ENCODE data around the gene CCDC92.

The CCDC92 gene

DNA sequence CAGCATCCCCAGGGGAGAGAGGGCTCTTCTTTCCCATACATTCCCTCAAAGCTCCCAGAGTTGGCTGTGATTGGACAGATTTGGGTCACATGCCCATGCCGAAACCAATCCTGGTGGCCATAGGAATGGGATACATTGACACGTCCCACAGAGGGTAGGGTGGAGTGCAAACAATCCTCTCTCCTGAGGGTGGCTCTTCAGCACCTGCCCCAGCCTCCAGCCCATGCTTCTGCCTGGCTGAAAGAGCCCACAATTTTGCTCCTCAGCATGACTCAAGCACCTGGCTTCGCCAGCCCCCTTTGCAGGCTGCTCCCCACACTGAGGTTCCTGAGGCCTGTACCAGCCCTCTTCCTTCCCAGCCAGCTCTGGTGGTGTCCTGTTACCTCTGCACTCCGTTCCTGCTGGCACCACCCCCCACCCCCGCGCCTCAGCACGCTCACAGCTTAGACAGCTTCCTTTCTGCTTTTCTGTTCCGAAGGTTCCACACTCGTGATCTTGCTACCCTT, 71.7 kb downstream of the CCDC92 start:
- no peak overlapping the region for H3K27ac ChIP-seq (ENCODE audit: low read depth in 2 of 2, low read length in 2 of 2)
- no peak overlapping the region for H3K4me3 ChIP-seq (ENCODE audit: low read length in 2 of 2)
- H3K4me1 ChIP-seq (ENCODE audit: control insufficient read depth in 2 of 2, insufficient read depth in 2 of 2, low read length in 2 of 2): no peaks in the 10 kb centered on the region
- no peaks in the 10 kb centered on the region for H3K36me3 ChIP-seq (ENCODE audit: control insufficient read depth in 2 of 2, insufficient read depth in 2 of 2, low read length in 2 of 2)
- H3K9me3 ChIP-seq (ENCODE audit: control insufficient read depth in 2 of 2, low read length in 2 of 2): no peaks in the 10 kb centered on the region
- H3K9ac ChIP-seq (ENCODE audit: low read depth in 1 of 2, low read length in 2 of 2): no peak overlapping the region
- peaks cover 0 to 4% of the 10 kb centered on the region in 2 donors for H3K27me3 ChIP-seq (ENCODE audit: control insufficient read depth in 2 of 2, insufficient read depth in 2 of 2, low read length in 2 of 2)

DNA sequence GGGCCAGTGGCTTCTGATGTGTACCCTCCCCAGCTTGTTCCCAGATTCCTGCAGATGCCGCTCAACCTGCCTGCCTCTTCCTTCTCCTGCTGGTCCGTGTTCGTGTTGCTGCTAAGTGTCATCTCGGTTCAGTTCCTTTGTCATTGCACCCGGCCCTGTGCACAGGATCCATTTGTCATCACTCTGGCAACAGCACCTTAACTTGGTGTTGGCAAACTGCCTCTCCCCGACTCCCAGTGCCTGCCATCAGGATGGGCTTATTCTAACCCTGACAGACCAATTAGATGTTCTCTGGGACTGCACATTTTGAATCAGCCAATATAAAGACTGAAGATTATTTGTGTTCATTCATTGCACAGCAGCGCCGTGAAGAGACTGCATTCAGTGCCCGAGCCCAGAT, 73.3 kb downstream of the CCDC92 start:
- Histone ChIP-seq H3K9ac (ENCODE audit: low read depth in 1 of 2, low read length in 2 of 2) (no peak overlapping the region), H3K36me3 (ENCODE audit: control insufficient read depth in 2 of 2, insufficient read depth in 2 of 2, low read length in 2 of 2) (no peaks in the 10 kb centered on the region), H3K27ac (ENCODE audit: low read depth in 2 of 2, low read length in 2 of 2) (no peak overlapping the region), H3K9me3 (ENCODE audit: control insufficient read depth in 2 of 2, low read length in 2 of 2) (no peaks in the 10 kb centered on the region), H3K4me1 (ENCODE audit: control insufficient read depth in 2 of 2, insufficient read depth in 2 of 2, low read length in 2 of 2) (no peaks in the 10 kb centered on the region), H3K27me3 (ENCODE audit: control insufficient read depth in 2 of 2, insufficient read depth in 2 of 2, low read length in 2 of 2) (peaks cover 0 to 4% of the 10 kb centered on the region in 2 donors), H3K4me3 (ENCODE audit: low read length in 2 of 2) (no peak overlapping the region)

DNA sequence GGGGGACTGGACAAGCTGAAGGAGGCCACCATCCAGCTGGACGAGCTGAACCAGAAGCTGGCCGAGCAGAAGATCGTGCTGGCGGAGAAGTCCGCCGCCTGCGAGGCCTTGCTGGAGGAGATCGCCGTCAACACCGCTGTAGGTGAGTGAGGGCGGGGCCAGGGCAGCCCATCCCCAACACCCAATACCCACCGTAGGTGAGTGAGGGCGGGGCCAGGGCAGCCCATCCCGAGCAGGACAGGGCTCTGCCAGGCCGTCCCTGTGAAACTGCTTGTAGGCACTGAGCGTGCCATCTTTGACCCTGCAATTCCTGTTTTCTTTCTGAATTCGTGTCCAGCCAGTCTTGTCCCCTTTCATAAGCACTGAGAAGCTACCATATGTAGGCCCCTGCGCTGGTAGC, 74.0 kb downstream of the CCDC92 start:
- Histone ChIP-seq H3K27me3 (ENCODE audit: control insufficient read depth in 2 of 2, insufficient read depth in 2 of 2, low read length in 2 of 2) (peaks cover 0 to 4% of the 10 kb centered on the region in 2 donors), H3K4me3 (ENCODE audit: low read length in 2 of 2) (no peak overlapping the region), H3K27ac (ENCODE audit: low read depth in 2 of 2, low read length in 2 of 2) (no peak overlapping the region), H3K9ac (ENCODE audit: low read depth in 1 of 2, low read length in 2 of 2) (no peak overlapping the region), H3K4me1 (ENCODE audit: control insufficient read depth in 2 of 2, insufficient read depth in 2 of 2, low read length in 2 of 2) (no peaks in the 10 kb centered on the region), H3K36me3 (ENCODE audit: control insufficient read depth in 2 of 2, insufficient read depth in 2 of 2, low read length in 2 of 2) (no peaks in the 10 kb centered on the region), H3K9me3 (ENCODE audit: control insufficient read depth in 2 of 2, low read length in 2 of 2) (no peaks in the 10 kb centered on the region)

DNA sequence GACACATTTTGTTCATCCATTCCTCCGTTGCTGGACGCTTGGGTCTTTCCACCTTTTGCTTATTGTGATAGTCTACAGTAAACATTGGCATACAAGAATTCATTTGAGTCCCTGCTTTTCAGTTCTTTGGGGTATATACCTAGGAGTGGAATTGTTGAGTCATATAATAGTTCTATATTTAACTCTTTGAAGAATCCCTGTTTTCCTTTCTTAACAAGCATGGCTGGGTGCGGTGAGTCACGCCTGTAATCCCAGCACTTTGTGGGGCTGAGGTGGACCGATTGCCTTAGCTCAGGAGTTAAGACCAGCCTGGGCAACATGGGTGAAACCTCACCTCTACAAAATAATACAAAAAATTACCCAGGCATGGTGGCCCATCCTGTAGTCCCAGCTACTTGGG, 75.4 kb downstream of the CCDC92 start:
- Histone ChIP-seq H3K36me3 (ENCODE audit: control insufficient read depth in 2 of 2, insufficient read depth in 2 of 2, low read length in 2 of 2) (no peaks in the 10 kb centered on the region), H3K9me3 (ENCODE audit: control insufficient read depth in 2 of 2, low read length in 2 of 2) (no peaks in the 10 kb centered on the region), H3K27me3 (ENCODE audit: control insufficient read depth in 2 of 2, insufficient read depth in 2 of 2, low read length in 2 of 2) (peaks cover 3% of the 10 kb centered on the region in 2 donors), H3K27ac (ENCODE audit: low read depth in 2 of 2, low read length in 2 of 2) (no peak overlapping the region), H3K9ac (ENCODE audit: low read depth in 1 of 2, low read length in 2 of 2) (no peak overlapping the region), H3K4me3 (ENCODE audit: low read length in 2 of 2) (no peak overlapping the region), H3K4me1 (ENCODE audit: control insufficient read depth in 2 of 2, insufficient read depth in 2 of 2, low read length in 2 of 2) (no peaks in the 10 kb centered on the region)

DNA sequence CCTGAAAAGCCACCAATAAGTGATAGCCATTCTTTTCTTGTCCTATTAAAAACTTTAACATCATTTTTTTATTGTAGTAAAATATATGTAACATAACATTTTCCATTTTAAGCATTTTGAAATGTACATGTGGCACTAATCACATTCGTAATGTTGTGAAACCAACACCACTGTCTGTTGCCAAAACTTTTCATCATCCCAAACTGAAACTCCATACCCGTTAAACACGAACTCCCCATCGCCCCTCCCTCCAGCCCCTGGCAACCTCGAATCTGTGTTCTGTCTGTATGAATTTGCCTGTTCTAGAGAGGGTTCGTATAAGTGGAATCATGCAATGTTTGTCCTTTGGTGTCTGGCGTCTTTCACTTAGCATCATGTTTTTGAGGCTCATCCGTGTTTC, 75.9 kb downstream of the CCDC92 start:
- Histone ChIP-seq H3K27me3 (ENCODE audit: control insufficient read depth in 2 of 2, insufficient read depth in 2 of 2, low read length in 2 of 2) (peaks cover 0 to 3% of the 10 kb centered on the region in 2 donors), H3K9ac (ENCODE audit: low read depth in 1 of 2, low read length in 2 of 2) (no peak overlapping the region), H3K4me3 (ENCODE audit: low read length in 2 of 2) (no peak overlapping the region), H3K36me3 (ENCODE audit: control insufficient read depth in 2 of 2, insufficient read depth in 2 of 2, low read length in 2 of 2) (no peaks in the 10 kb centered on the region), H3K4me1 (ENCODE audit: control insufficient read depth in 2 of 2, insufficient read depth in 2 of 2, low read length in 2 of 2) (no peaks in the 10 kb centered on the region), H3K27ac (ENCODE audit: low read depth in 2 of 2, low read length in 2 of 2) (no peak overlapping the region), H3K9me3 (ENCODE audit: control insufficient read depth in 2 of 2, low read length in 2 of 2) (no peaks in the 10 kb centered on the region)

DNA sequence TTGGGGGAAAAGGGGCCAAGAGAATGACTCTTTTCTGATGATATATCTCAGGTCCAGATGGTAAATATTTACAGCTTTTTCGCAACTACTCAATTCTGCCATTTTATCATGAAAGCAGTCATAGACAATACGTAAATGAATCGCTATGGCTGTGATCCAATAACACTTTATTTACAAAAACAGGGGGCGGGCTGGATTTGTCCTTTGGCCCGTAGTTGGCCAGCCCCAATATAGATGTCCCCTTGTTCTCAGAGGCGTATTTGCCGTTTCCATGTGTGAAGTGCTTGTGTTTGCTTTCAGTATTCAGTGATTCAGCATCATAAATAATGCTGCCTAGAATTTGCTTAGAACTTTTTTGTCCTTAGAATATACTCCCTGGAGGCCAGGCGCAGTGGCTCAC, 77.2 kb downstream of the CCDC92 start:
- H3K36me3 ChIP-seq (ENCODE audit: control insufficient read depth in 2 of 2, insufficient read depth in 2 of 2, low read length in 2 of 2): no peaks in the 10 kb centered on the region
- no peak overlapping the region for H3K4me3 ChIP-seq (ENCODE audit: low read length in 2 of 2)
- H3K27ac ChIP-seq (ENCODE audit: low read depth in 2 of 2, low read length in 2 of 2): no peak overlapping the region
- no peak overlapping the region for H3K9ac ChIP-seq (ENCODE audit: low read depth in 1 of 2, low read length in 2 of 2)
- peaks cover 3 to 4% of the 10 kb centered on the region in 2 donors for H3K27me3 ChIP-seq (ENCODE audit: control insufficient read depth in 2 of 2, insufficient read depth in 2 of 2, low read length in 2 of 2)
- H3K4me1 ChIP-seq (ENCODE audit: control insufficient read depth in 2 of 2, insufficient read depth in 2 of 2, low read length in 2 of 2): no peaks in the 10 kb centered on the region
- no peaks in the 10 kb centered on the region for H3K9me3 ChIP-seq (ENCODE audit: control insufficient read depth in 2 of 2, low read length in 2 of 2)

DNA sequence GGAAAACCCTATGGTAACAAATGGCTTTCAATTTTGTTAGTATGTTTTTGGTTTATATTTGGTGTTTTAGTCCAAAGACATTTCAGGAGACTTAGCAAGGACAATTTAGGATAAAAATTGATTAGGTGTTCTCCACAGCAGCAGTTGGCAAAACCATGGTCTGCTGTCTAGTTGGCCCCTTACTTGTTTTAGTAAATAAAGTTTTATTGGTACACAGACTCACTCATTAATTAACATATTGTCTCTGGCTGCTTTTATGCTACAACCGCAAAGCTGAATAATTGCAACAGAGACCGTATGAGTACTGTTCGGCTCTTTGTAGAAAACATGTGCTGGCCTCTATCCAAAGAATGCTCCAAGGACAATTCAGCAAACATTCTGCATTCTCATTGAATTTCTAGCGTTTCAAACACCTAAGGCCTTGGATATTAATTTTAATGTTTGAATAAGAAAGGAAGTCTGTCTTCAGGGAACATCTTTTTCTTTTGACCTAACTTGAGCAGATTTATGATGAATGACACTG, 77.7 kb downstream of the CCDC92 start:
- no peak overlapping the region for H3K4me3 ChIP-seq (ENCODE audit: low read length in 2 of 2)
- peaks cover 3 to 4% of the 10 kb centered on the region in 2 donors for H3K27me3 ChIP-seq (ENCODE audit: control insufficient read depth in 2 of 2, insufficient read depth in 2 of 2, low read length in 2 of 2)
- H3K36me3 ChIP-seq (ENCODE audit: control insufficient read depth in 2 of 2, insufficient read depth in 2 of 2, low read length in 2 of 2): no peaks in the 10 kb centered on the region
- no peaks in the 10 kb centered on the region for H3K9me3 ChIP-seq (ENCODE audit: control insufficient read depth in 2 of 2, low read length in 2 of 2)
- H3K4me1 ChIP-seq (ENCODE audit: control insufficient read depth in 2 of 2, insufficient read depth in 2 of 2, low read length in 2 of 2): no peaks in the 10 kb centered on the region
- H3K9ac ChIP-seq (ENCODE audit: low read depth in 1 of 2, low read length in 2 of 2): no peak overlapping the region
- no peak overlapping the region for H3K27ac ChIP-seq (ENCODE audit: low read depth in 2 of 2, low read length in 2 of 2)

DNA sequence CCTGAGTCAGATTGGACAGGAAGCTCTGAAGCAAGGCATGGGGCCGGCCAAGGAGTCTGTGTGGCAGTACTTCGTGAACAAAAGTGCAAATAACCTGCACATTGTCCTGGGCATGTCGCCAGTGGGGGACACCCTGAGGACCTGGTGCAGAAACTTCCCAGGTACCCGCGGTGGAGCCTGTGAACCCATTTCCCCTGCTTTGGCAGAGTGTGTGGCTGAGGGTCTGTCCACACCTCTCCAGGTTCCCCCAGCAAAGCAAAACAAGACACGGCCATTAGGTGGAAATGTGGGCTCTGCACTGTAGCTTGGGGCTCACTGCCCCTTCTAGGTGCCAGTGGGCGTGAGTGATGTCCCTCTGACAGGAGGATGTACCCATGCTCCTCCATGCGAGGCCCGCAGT, 79.4 kb downstream of the CCDC92 start:
- Histone ChIP-seq H3K36me3 (ENCODE audit: control insufficient read depth in 2 of 2, insufficient read depth in 2 of 2, low read length in 2 of 2) (no peaks in the 10 kb centered on the region), H3K4me3 (ENCODE audit: low read length in 2 of 2) (no peak overlapping the region), H3K4me1 (ENCODE audit: control insufficient read depth in 2 of 2, insufficient read depth in 2 of 2, low read length in 2 of 2) (no peaks in the 10 kb centered on the region), H3K9ac (ENCODE audit: low read depth in 1 of 2, low read length in 2 of 2) (no peak overlapping the region), H3K27ac (ENCODE audit: low read depth in 2 of 2, low read length in 2 of 2) (no peak overlapping the region), H3K9me3 (ENCODE audit: control insufficient read depth in 2 of 2, low read length in 2 of 2) (no peaks in the 10 kb centered on the region), H3K27me3 (ENCODE audit: control insufficient read depth in 2 of 2, insufficient read depth in 2 of 2, low read length in 2 of 2) (peaks cover 3 to 4% of the 10 kb centered on the region in 2 donors)

DNA sequence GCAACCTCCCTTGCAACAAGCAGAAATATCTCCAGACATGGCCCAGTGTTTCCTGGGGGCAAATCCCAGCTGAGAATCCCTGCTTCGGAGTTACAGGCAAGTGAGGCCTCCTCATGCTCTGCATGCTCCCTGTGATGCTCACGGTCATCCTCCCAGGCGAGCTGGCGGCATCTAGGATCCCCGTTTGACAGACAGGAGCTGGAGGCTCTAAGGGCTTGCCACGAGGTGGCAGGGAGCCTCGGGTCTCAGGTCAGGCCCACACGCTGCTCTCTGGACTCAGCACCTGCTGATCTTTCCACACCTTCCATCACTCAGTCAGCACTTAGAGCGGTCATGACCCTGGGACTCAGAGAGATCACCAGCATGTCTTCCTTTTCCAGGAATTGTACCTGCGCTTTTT, 79.8 kb downstream of the CCDC92 start:
- H3K27ac ChIP-seq (ENCODE audit: low read depth in 2 of 2, low read length in 2 of 2): no peak overlapping the region
- no peaks in the 10 kb centered on the region for H3K9me3 ChIP-seq (ENCODE audit: control insufficient read depth in 2 of 2, low read length in 2 of 2)
- H3K4me1 ChIP-seq (ENCODE audit: control insufficient read depth in 2 of 2, insufficient read depth in 2 of 2, low read length in 2 of 2): no peaks in the 10 kb centered on the region
- peaks cover 3 to 4% of the 10 kb centered on the region in 2 donors for H3K27me3 ChIP-seq (ENCODE audit: control insufficient read depth in 2 of 2, insufficient read depth in 2 of 2, low read length in 2 of 2)
- no peak overlapping the region for H3K4me3 ChIP-seq (ENCODE audit: low read length in 2 of 2)
- no peak overlapping the region for H3K9ac ChIP-seq (ENCODE audit: low read depth in 1 of 2, low read length in 2 of 2)
- H3K36me3 ChIP-seq (ENCODE audit: control insufficient read depth in 2 of 2, insufficient read depth in 2 of 2, low read length in 2 of 2): no peaks in the 10 kb centered on the region

DNA sequence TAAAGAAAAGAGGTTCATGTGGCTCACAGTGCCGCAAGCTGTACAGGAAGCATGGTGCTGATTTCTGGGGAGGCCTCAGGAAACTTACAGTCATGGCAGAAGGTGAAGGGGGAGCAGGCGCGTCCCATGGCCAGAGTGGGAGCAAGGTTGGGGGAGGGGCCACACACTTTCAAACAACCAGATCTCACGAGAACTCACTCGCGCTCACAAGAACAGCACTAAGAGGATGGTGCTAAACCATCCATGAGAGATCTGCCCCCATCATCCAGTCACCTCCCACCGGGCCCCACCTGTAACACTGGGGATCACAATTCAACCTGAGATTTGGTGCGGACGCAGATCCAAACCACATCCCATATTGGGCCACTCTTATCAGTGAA, 80.5 kb downstream of the CCDC92 start:
- Histone ChIP-seq H3K4me1 (ENCODE audit: control insufficient read depth in 2 of 2, insufficient read depth in 2 of 2, low read length in 2 of 2) (no peaks in the 10 kb centered on the region), H3K27me3 (ENCODE audit: control insufficient read depth in 2 of 2, insufficient read depth in 2 of 2, low read length in 2 of 2) (peaks cover 3 to 4% of the 10 kb centered on the region in 2 donors), H3K9ac (ENCODE audit: low read depth in 1 of 2, low read length in 2 of 2) (no peak overlapping the region), H3K27ac (ENCODE audit: low read depth in 2 of 2, low read length in 2 of 2) (no peak overlapping the region), H3K36me3 (ENCODE audit: control insufficient read depth in 2 of 2, insufficient read depth in 2 of 2, low read length in 2 of 2) (no peaks in the 10 kb centered on the region), H3K9me3 (ENCODE audit: control insufficient read depth in 2 of 2, low read length in 2 of 2) (no peaks in the 10 kb centered on the region), H3K4me3 (ENCODE audit: low read length in 2 of 2) (no peak overlapping the region)

Measured in mucosa of rectum (tissue), 2 donors.